HG03135 (cell line): ENCODE measurements around the gene TNK2.
"Not testable (repeated sequence)": the region's sequence is repeated elsewhere in the genome, so short reads cannot be mapped to it uniquely, and the experiment has no call there.

Source experiments
- ATAC-seq: cut with Tn5 transposase; IDR thresholded peaks from one replicate; pipeline ENCODE4 v1.9.1; 2021; ENCODE audit warnings: mild to moderate bottlenecking, moderate library complexity; ENCODE audit not compliant: unreplicated experiment

TNK2 gene

GRCh38 chr3:195872097-195872496, 36.3 kb downstream of the TNK2 start:
- ATAC-seq = no peak

- ATAC-seq = not testable (repeated sequence)
Measured at GRCh38 chr3:195871686-195872085, 36.7 kb downstream of the TNK2 start.

- ATAC-seq = no peak
Measured at GRCh38 chr3:195870937-195871336, 37.4 kb downstream of the TNK2 start.

GRCh38 chr3:195870442-195870841, 37.9 kb downstream of the TNK2 start:
- no peak for ATAC-seq

- ATAC-seq = no peak
Measured at GRCh38 chr3:195869413-195870001, 38.8 kb downstream of the TNK2 start.

- ATAC-seq = no peak
Measured at GRCh38 chr3:195868866-195869412, 39.4 kb downstream of the TNK2 start.

- ATAC-seq = no peak
Measured at GRCh38 chr3:195868336-195868865, 40.0 kb downstream of the TNK2 start.

- ATAC-seq = no peak
Measured at GRCh38 chr3:195867631-195868335, 40.6 kb downstream of the TNK2 start.

- ATAC-seq = no peak
Measured at GRCh38 chr3:195866686-195867511, 41.5 kb downstream of the TNK2 start.

- no peak for ATAC-seq
Measured at GRCh38 chr3:195865752-195866151, 42.6 kb downstream of the TNK2 start.

GRCh38 chr3:195863121-195864061, 45.0 kb downstream of the TNK2 start:
- no peak for ATAC-seq

- not testable (repeated sequence) for ATAC-seq
Measured at GRCh38 chr3:195862318-195862717, 46.0 kb downstream of the TNK2 start.

- no peak for ATAC-seq
Measured at GRCh38 chr3:195860456-195860855, 47.9 kb downstream of the TNK2 start.

GRCh38 chr3:195859846-195860411, 48.4 kb downstream of the TNK2 start:
- no peak for ATAC-seq

GRCh38 chr3:195859061-195859845, 49.1 kb downstream of the TNK2 start:
- no peak for ATAC-seq

- ATAC-seq = no peak
Measured at GRCh38 chr3:195856410-195857084, 51.8 kb downstream of the TNK2 start.

- no peak for ATAC-seq
Measured at GRCh38 chr3:195855471-195856409, 52.6 kb downstream of the TNK2 start.
